DOHH2 (cell line): ENCODE results near the gene HHATL.

Source experiments
- H3F3A ChIP-seq: fragments of 200-600 bp; sonication (generic), shearing (Covaris generic); 2 replicates; pipeline ENCODE4 v1.6.0; 2016; ENCODE audit warnings: antibody characterized with exemption, mild to moderate bottlenecking; ENCODE audit not compliant: control insufficient read depth, insufficient read depth
- H3K27ac ChIP-seq: fragments of 200-600 bp; sonication (generic); 2 replicates; pipeline ENCODE4 v1.5.1; 2014; ENCODE audit warnings: low read depth, mild to moderate bottlenecking, low read length, moderate library complexity
- H3K27me3 ChIP-seq: fragments of 200-600 bp; sonication (generic); 2 replicates; pipeline ENCODE4 v1.6.1; 2014; ENCODE audit warnings: mild to moderate bottlenecking, low read length, mixed read lengths; ENCODE audit not compliant: control insufficient read depth
- H3K36me3 ChIP-seq: fragments of 200-600 bp; sonication (generic); 2 replicates; pipeline ENCODE4 v1.6.1; 2014; ENCODE audit warnings: mild to moderate bottlenecking, low read length, moderate library complexity, mixed read lengths; ENCODE audit not compliant: control insufficient read depth
- H3K4me1 ChIP-seq: fragments of 200-600 bp; sonication (generic); 2 replicates; pipeline ENCODE4 v1.6.1; 2014; ENCODE audit warnings: mild to moderate bottlenecking, low read length, mixed read lengths; ENCODE audit not compliant: control insufficient read depth
- H3K4me2 ChIP-seq: fragments of 200-600 bp; sonication (generic); 2 replicates; pipeline ENCODE4 v1.6.0; 2014; ENCODE audit warnings: mild to moderate bottlenecking, low read length, moderate library complexity
- H3K4me3 ChIP-seq: fragments of 200-600 bp; sonication (generic); 2 replicates; pipeline ENCODE4 v1.5.1; 2014; ENCODE audit warnings: mild to moderate bottlenecking, low read length, mixed read lengths
- H3K79me2 ChIP-seq: fragments of 200-600 bp; sonication (generic); 2 replicates; pipeline ENCODE4 v1.6.1; 2014; ENCODE audit warnings: mild to moderate bottlenecking, low read length, mixed read lengths; ENCODE audit not compliant: control insufficient read depth
- H3K9me2 ChIP-seq: fragments of 200-600 bp; sonication (generic); replicated peaks from 2 replicates; pipeline ENCODE4 v1.6.1; 2014; ENCODE audit warnings: mild to moderate bottlenecking, low read length, mixed read lengths; ENCODE audit not compliant: control insufficient read depth
- H3K9me3 ChIP-seq: fragments of 200-600 bp; sonication (generic); 2 replicates; pipeline ENCODE4 v1.6.1; 2014; ENCODE audit warnings: antibody characterized with exemption, low read length, mixed read lengths; ENCODE audit not compliant: control insufficient read depth, insufficient read depth
- H4K20me1 ChIP-seq: fragments of 200-600 bp; sonication (generic); 2 replicates; pipeline ENCODE4 v1.6.0; 2014; ENCODE audit warnings: low read depth, mild to moderate bottlenecking, antibody characterized with exemption, low read length, moderate library complexity; ENCODE audit not compliant: control insufficient read depth, insufficient read depth
- EZH2phosphoT487 ChIP-seq: fragments of 200-600 bp; sonication (generic); IDR thresholded peaks from 2 replicates; pipeline ENCODE4 v1.6.1; 2017; ENCODE audit warnings: borderline replicate concordance, mild to moderate bottlenecking, antibody characterized with exemption, low read length, moderate library complexity, mixed read lengths
- TF ChIP-seq, protein P1 (sequence below): fragments of 200-600 bp; sonication (generic); IDR thresholded peaks from one replicate; pipeline ENCODE4 v1.5.1; 2014; ENCODE audit warnings: antibody characterized with exemption, mild to moderate bottlenecking, low read depth, low read length; ENCODE audit not compliant: poor library complexity, severe bottlenecking

Gene HHATL

DNA sequence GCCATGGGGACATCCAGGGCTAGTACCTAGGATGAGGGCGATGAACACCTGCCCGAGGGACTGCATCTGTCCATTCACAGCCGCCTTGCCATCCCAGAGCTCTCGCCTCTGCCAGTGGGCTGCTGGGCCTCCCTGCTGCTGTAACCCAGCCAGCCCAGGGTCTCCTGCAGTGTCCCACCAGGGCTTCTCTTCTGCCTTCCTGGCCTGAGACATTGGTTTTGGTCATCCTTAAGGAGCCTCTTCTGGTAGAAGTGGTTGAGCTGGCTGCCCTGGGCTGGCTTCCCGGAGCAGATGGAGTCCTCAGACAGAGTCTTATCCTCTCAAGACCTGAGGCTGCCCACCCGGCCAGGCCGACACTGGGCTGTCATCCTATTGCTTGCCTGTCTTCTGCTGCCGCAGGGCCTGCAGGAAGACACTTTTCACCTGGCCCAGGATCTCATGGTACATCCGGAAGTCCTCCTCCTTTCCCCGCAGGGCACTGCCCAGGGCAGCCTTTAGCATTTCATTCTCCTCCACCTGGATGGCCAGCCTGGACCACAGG lies 6.1 kb upstream of the HHATL start:
- Histone ChIP-seq H3F3A (no peaks in the 10 kb centered on the region), H3K27ac (no peak overlapping the region)

GRCh38 chr3:42707620-42708355 lies 5.2 kb upstream of the HHATL start:
- H3K36me3 ChIP-seq: no peaks in the 10 kb centered on the region
- H3K9me3 ChIP-seq: no peaks in the 10 kb centered on the region
- H3K79me2 ChIP-seq: no peaks in the 10 kb centered on the region
- no peaks in the 10 kb centered on the region for H4K20me1 ChIP-seq
- TF ChIP-seq, protein P1, sequence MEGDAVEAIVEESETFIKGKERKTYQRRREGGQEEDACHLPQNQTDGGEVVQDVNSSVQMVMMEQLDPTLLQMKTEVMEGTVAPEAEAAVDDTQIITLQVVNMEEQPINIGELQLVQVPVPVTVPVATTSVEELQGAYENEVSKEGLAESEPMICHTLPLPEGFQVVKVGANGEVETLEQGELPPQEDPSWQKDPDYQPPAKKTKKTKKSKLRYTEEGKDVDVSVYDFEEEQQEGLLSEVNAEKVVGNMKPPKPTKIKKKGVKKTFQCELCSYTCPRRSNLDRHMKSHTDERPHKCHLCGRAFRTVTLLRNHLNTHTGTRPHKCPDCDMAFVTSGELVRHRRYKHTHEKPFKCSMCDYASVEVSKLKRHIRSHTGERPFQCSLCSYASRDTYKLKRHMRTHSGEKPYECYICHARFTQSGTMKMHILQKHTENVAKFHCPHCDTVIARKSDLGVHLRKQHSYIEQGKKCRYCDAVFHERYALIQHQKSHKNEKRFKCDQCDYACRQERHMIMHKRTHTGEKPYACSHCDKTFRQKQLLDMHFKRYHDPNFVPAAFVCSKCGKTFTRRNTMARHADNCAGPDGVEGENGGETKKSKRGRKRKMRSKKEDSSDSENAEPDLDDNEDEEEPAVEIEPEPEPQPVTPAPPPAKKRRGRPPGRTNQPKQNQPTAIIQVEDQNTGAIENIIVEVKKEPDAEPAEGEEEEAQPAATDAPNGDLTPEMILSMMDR: no peak
- no peak for TF ChIP-seq EZH2phosphoT487
- H3K27me3 ChIP-seq: no peaks in the 10 kb centered on the region
- peaks cover 10% of the 10 kb centered on the region for H3K4me1 ChIP-seq
- H3F3A ChIP-seq: no peaks in the 10 kb centered on the region
- no peak overlapping the region for H3K4me2 ChIP-seq
- no peaks in the 10 kb centered on the region for H3K9me2 ChIP-seq
- no peak overlapping the region for H3K27ac ChIP-seq
- no peak overlapping the region for H3K4me3 ChIP-seq

More for the DNA sequence above, 6.1 kb upstream of the HHATL start:
- Histone ChIP-seq H3K9me2 (no peaks in the 10 kb centered on the region), H3K4me2 (no peak overlapping the region), H3K36me3 (no peaks in the 10 kb centered on the region), H3K27me3 (no peaks in the 10 kb centered on the region), H3K4me1 (peaks cover 18% of the 10 kb centered on the region), H3K4me3 (no peak overlapping the region), H4K20me1 (no peaks in the 10 kb centered on the region), H3K79me2 (no peaks in the 10 kb centered on the region), H3K9me3 (no peaks in the 10 kb centered on the region)
- TF ChIP-seq EZH2phosphoT487: no peak
- TF ChIP-seq, protein P1: no peak

GRCh38 chr3:42706721-42707619 lies 4.4 kb upstream of the HHATL start:
- no peaks in the 10 kb centered on the region for H3K9me3 ChIP-seq
- peaks cover 1% of the 10 kb centered on the region for H3K4me1 ChIP-seq
- no peaks in the 10 kb centered on the region for H3K9me2 ChIP-seq
- H3K27ac ChIP-seq: no peak overlapping the region
- no peak overlapping the region for H3K4me2 ChIP-seq
- H3F3A ChIP-seq: no peaks in the 10 kb centered on the region
- no peaks in the 10 kb centered on the region for H4K20me1 ChIP-seq
- no peak overlapping the region for H3K4me3 ChIP-seq
- no peaks in the 10 kb centered on the region for H3K79me2 ChIP-seq
- H3K27me3 ChIP-seq: no peaks in the 10 kb centered on the region
- TF ChIP-seq, protein P1: no peak
- no peak for TF ChIP-seq EZH2phosphoT487
- no peaks in the 10 kb centered on the region for H3K36me3 ChIP-seq
